Loucy (cell line): ENCODE results near the gene GADL1.

Source experiments
- H2AFZ ChIP-seq: fragments of 200-600 bp; sonication (generic); 2 replicates; pipeline ENCODE4 v1.6.0; 2016; ENCODE audit warnings: antibody characterized with exemption, mild to moderate bottlenecking, low read length, moderate library complexity
- H3F3A ChIP-seq: fragments of 200-600 bp; 2 replicates; pipeline ENCODE4 v1.6.0; 2016; ENCODE audit warnings: antibody characterized with exemption, low read depth, mild to moderate bottlenecking
- H3K27me3 ChIP-seq: fragments of 200-600 bp; sonication (generic); 2 replicates; pipeline ENCODE4 v1.6.1; 2014; ENCODE audit warnings: low read length, mild to moderate bottlenecking; ENCODE audit not compliant: insufficient read depth, poor library complexity, severe bottlenecking
- H3K36me3 ChIP-seq: fragments of 200-600 bp; sonication (generic); 2 replicates; pipeline ENCODE4 v1.6.1; 2016; ENCODE audit warnings: low read length; ENCODE audit not compliant: insufficient read depth
- H3K4me1 ChIP-seq: fragments of 200-600 bp; sonication (generic); 2 replicates; pipeline ENCODE4 v1.5.1; 2014; ENCODE audit warnings: low read length, mild to moderate bottlenecking; ENCODE audit not compliant: insufficient read depth, poor library complexity, severe bottlenecking
- H3K4me2 ChIP-seq: fragments of 200-600 bp; sonication (generic); 2 replicates; pipeline ENCODE4 v1.6.0; 2014; ENCODE audit warnings: antibody characterized with exemption, low read length, low read depth, mild to moderate bottlenecking; ENCODE audit not compliant: poor library complexity, severe bottlenecking
- H3K4me3 ChIP-seq: fragments of 200-600 bp; sonication (generic); 2 replicates; pipeline ENCODE4 v1.5.1; 2014; ENCODE audit warnings: low read length, mild to moderate bottlenecking, mixed read lengths; ENCODE audit not compliant: poor library complexity, severe bottlenecking
- H3K79me2 ChIP-seq: fragments of 200-600 bp; sonication (generic); 2 replicates; pipeline ENCODE4 v1.6.1; 2014; ENCODE audit warnings: low read length; ENCODE audit not compliant: insufficient read depth
- H3K9ac ChIP-seq: fragments of 200-600 bp; sonication (generic); 2 replicates; pipeline ENCODE4 v1.6.0; 2014; ENCODE audit warnings: mild to moderate bottlenecking, low read depth, low read length, moderate library complexity; ENCODE audit not compliant: poor library complexity, severe bottlenecking
- H3K9me2 ChIP-seq: fragments of 200-600 bp; sonication (generic); replicated peaks from 2 replicates; pipeline ENCODE4 v1.6.1; 2016; ENCODE audit warnings: low read depth, low read length, mixed read lengths
- H3K9me3 ChIP-seq: fragments of 200-600 bp; sonication (generic); 2 replicates; pipeline ENCODE4 v1.6.1; 2014; ENCODE audit warnings: mild to moderate bottlenecking, antibody characterized with exemption, low read length, low read depth; ENCODE audit not compliant: insufficient read depth
- H4K20me1 ChIP-seq: fragments of 200-600 bp; sonication (generic); 2 replicates; pipeline ENCODE4 v1.6.0; 2014; ENCODE audit warnings: antibody characterized with exemption, low read length, mild to moderate bottlenecking; ENCODE audit not compliant: insufficient read depth, poor library complexity, severe bottlenecking
- EZH2phosphoT487 ChIP-seq: fragments of 200-600 bp; IDR thresholded peaks from 2 replicates; pipeline ENCODE4 v1.6.1; 2018; ENCODE audit warnings: antibody characterized with exemption, mild to moderate bottlenecking, moderate library complexity, borderline replicate concordance
- TF ChIP-seq, protein P1 (sequence below): fragments of 200-600 bp; sonication (generic); conservative IDR thresholded peaks from 2 replicates; pipeline ENCODE4 v1.5.1; 2014; ENCODE audit warnings: mild to moderate bottlenecking, antibody characterized with exemption, low read length

The GADL1 gene

GRCh38 chr3:30724863-30725262 lies 169.6 kb downstream of the GADL1 start:
- no peaks in the 10 kb centered on the region for H3F3A ChIP-seq
- no peaks in the 10 kb centered on the region for H3K79me2 ChIP-seq
- no peaks in the 10 kb centered on the region for H3K27me3 ChIP-seq
- no peak overlapping the region for H3K9ac ChIP-seq
- H3K9me2 ChIP-seq = no peaks in the 10 kb centered on the region
- H3K36me3 ChIP-seq = no peaks in the 10 kb centered on the region
- no peak overlapping the region for H2AFZ ChIP-seq
- peaks cover 9% of the 10 kb centered on the region for H3K4me1 ChIP-seq
- no peaks in the 10 kb centered on the region for H4K20me1 ChIP-seq
- H3K4me3 ChIP-seq = no peak overlapping the region
- H3K4me2 ChIP-seq = no peak overlapping the region
- no peaks in the 10 kb centered on the region for H3K9me3 ChIP-seq
- TF ChIP-seq, protein P1, sequence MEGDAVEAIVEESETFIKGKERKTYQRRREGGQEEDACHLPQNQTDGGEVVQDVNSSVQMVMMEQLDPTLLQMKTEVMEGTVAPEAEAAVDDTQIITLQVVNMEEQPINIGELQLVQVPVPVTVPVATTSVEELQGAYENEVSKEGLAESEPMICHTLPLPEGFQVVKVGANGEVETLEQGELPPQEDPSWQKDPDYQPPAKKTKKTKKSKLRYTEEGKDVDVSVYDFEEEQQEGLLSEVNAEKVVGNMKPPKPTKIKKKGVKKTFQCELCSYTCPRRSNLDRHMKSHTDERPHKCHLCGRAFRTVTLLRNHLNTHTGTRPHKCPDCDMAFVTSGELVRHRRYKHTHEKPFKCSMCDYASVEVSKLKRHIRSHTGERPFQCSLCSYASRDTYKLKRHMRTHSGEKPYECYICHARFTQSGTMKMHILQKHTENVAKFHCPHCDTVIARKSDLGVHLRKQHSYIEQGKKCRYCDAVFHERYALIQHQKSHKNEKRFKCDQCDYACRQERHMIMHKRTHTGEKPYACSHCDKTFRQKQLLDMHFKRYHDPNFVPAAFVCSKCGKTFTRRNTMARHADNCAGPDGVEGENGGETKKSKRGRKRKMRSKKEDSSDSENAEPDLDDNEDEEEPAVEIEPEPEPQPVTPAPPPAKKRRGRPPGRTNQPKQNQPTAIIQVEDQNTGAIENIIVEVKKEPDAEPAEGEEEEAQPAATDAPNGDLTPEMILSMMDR = no peak
- TF ChIP-seq EZH2phosphoT487 = no peak

DNA sequence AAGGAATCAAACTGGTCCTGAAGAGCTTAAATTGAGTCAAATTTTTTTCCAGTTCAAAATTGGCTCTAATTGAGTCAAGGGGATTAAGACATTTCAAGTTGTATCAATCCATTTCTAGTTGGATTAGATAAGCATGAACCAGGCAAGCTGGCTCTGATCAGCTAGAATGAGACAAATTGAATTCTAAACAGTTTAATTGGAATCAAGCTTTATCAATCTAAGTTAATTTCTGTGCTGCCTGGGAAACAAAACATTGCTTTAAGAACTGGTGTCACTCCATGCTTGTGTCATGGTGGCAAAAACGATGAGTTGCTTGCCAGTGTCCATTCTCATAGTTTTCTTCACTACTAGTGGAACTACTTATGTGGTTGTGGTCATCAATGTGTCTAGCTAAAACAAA lies 171.2 kb downstream of the GADL1 start:
- Histone ChIP-seq H3F3A (no peaks in the 10 kb centered on the region), H4K20me1 (no peaks in the 10 kb centered on the region), H3K9me2 (no peaks in the 10 kb centered on the region), H3K36me3 (no peaks in the 10 kb centered on the region), H3K79me2 (no peaks in the 10 kb centered on the region), H3K27me3 (no peaks in the 10 kb centered on the region), H3K4me3 (no peak overlapping the region), H2AFZ (no peak overlapping the region), H3K4me1 (no peaks in the 10 kb centered on the region), H3K4me2 (no peak overlapping the region), H3K9me3 (no peaks in the 10 kb centered on the region), H3K9ac (no peak overlapping the region)
- TF ChIP-seq EZH2phosphoT487 = no peak

GRCh38 chr3:30721314-30721634 lies 173.2 kb downstream of the GADL1 start:
- Histone ChIP-seq H3F3A (no peaks in the 10 kb centered on the region), H3K79me2 (no peaks in the 10 kb centered on the region), H3K27me3 (no peaks in the 10 kb centered on the region), H3K36me3 (no peaks in the 10 kb centered on the region), H2AFZ (no peak overlapping the region), H3K4me2 (no peak overlapping the region), H3K4me3 (no peak overlapping the region), H3K9me2 (no peaks in the 10 kb centered on the region), H3K9ac (no peak overlapping the region), H4K20me1 (no peaks in the 10 kb centered on the region), H3K4me1 (no peaks in the 10 kb centered on the region), H3K9me3 (no peaks in the 10 kb centered on the region)
- TF ChIP-seq EZH2phosphoT487 = no peak
- TF ChIP-seq, protein P1 = no peak

DNA sequence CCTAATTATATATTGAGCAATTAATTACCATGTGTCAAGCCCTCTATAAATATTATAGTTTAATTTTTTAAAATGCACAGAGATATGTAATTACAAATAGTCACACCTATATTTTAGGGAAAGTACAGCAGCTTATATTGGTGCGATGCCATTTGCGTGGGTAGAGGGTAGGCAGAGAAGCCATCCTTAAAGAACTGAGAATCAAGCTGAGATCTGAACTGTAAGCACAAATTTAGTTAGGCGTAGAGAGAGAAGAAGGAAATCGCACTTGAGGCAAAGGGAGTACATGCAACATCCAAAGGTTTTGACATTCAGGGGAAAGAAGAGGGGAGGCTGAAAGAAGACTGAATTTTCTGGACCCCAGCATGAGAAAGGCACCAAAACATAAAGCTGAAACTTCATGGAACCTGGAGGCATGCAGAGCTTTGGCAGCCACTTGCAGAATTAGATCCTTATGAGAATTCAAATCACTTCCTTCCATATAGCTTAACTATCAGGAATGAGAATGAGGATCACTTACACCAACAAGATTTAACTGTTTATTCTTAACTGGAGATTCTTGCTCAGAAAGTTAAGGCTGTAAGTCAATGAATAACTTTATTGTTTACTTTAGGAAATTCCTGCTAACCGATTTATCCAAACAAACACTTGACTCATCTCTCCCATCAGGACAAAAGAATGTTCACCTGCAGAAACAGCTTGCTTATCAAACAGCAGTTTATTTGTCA lies 173.7 kb downstream of the GADL1 start:
- TF ChIP-seq, protein P1 = no peak
- TF ChIP-seq EZH2phosphoT487 = no peak
- no peak overlapping the region for H3K4me3 ChIP-seq
- H4K20me1 ChIP-seq = no peaks in the 10 kb centered on the region
- no peaks in the 10 kb centered on the region for H3F3A ChIP-seq
- no peak overlapping the region for H3K4me2 ChIP-seq
- no peaks in the 10 kb centered on the region for H3K9me3 ChIP-seq
- no peaks in the 10 kb centered on the region for H3K27me3 ChIP-seq
- no peaks in the 10 kb centered on the region for H3K9me2 ChIP-seq
- no peaks in the 10 kb centered on the region for H3K79me2 ChIP-seq
- no peak overlapping the region for H3K9ac ChIP-seq
- no peak overlapping the region for H2AFZ ChIP-seq
- no peaks in the 10 kb centered on the region for H3K4me1 ChIP-seq
- no peaks in the 10 kb centered on the region for H3K36me3 ChIP-seq
